Measurements from ENCODE around the gene RPL12. TPM values are rescaled to one million over a fixed set of nuclear protein-coding genes. Genes with fewer than 3 reads are reported as not detected.

Gene RPL12
- total RNA-seq, 4 donors from 2014 or later = 2,005 to 2,223 (median 2,119) TPM

GRCh38 chr9:127418037-127418471 is 33.2 kb downstream of the RPL12 start:
- no peaks in the 10 kb centered on the region for H3K27me3 ChIP-seq
- WGBS, 2 donors = 52 to 55% methylated on average over 10 of the region's 12 CpGs
- no peak for DNase-seq (ENCODE audit: low spot score in 2 of 2)
- no peak overlapping the region for H3K27ac ChIP-seq
- H3K4me3 ChIP-seq = no peak overlapping the region
- TF ChIP-seq EP300 (IDR thresholded peaks at IDR 0.05) (no peak), POLR2A (IDR thresholded peaks at IDR 0.05) (no peak), CTCF (IDR thresholded peaks at IDR 0.05) (no peak)
- peaks cover 0 to 3% (median 0%) of the 10 kb centered on the region in 3 donors for H3K36me3 ChIP-seq
- H3K4me1 ChIP-seq = peaks cover 0 to 35% (median 10%) of the 10 kb centered on the region in 4 donors
- H3K9me3 ChIP-seq = no peaks in the 10 kb centered on the region

- Histone ChIP-seq H3K27ac (no peak overlapping the region), H3K9me3 (no peaks in the 10 kb centered on the region), H3K4me3 (no peak overlapping the region), H3K27me3 (no peaks in the 10 kb centered on the region), H3K4me1 (peaks cover 0 to 28% (median 3%) of the 10 kb centered on the region in 4 donors), H3K36me3 (peaks cover 0 to 3% (median 0%) of the 10 kb centered on the region in 3 donors)
- no peak for TF ChIP-seq CTCF (IDR thresholded peaks at IDR 0.05)
- DNase-seq (ENCODE audit: low spot score in 2 of 2) = no peak
- WGBS, 2 donors = 61 to 69% methylated on average over 15 of the region's 15 CpGs
These were observed 33.8 kb downstream of the RPL12 start for GRCh38 chr9:127417131-127418036.

- Histone ChIP-seq H3K27ac (no peak overlapping the region), H3K4me1 (peaks cover 0 to 15% (median 0%) of the 10 kb centered on the region in 4 donors), H3K27me3 (no peaks in the 10 kb centered on the region), H3K9me3 (no peaks in the 10 kb centered on the region), H3K4me3 (no peak overlapping the region), H3K36me3 (peaks cover 0 to 3% (median 0%) of the 10 kb centered on the region in 3 donors)
- TF ChIP-seq EP300 (IDR thresholded peaks at IDR 0.05) (no peak), CTCF (IDR thresholded peaks at IDR 0.05) (no peak), POLR2A (IDR thresholded peaks at IDR 0.05) (no peak)
- DNase-seq (ENCODE audit: low spot score in 2 of 2) = no peak
- 78 to 90% methylated on average over 1 of the region's 1 CpG for WGBS, 2 donors
These were observed 35.5 kb downstream of the RPL12 start for GRCh38 chr9:127415657-127416056.

- 62 to 77% methylated on average over 4 of the region's 4 CpGs for WGBS, 2 donors
- TF ChIP-seq CTCF (IDR thresholded peaks at IDR 0.05) = no peak
- TF ChIP-seq POLR2A (IDR thresholded peaks at IDR 0.05) = no peak
- no peak for TF ChIP-seq EP300 (IDR thresholded peaks at IDR 0.05)
These were observed 36.1 kb downstream of the RPL12 start for GRCh38 chr9:127415141-127415540.

GRCh38 chr9:127411122-127411521 is 40.1 kb downstream of the RPL12 start:
- no peak for TF ChIP-seq POLR2A (IDR thresholded peaks at IDR 0.05)
- TF ChIP-seq EP300 (IDR thresholded peaks at IDR 0.05) = no peak
- TF ChIP-seq CTCF (IDR thresholded peaks at IDR 0.05) = no peak
- Histone ChIP-seq H3K27ac (peak overlapping the region in 2 of 4 donors; percentile 13 to 26), H3K36me3 (peaks cover 0 to 16% (median 2%) of the 10 kb centered on the region in 3 donors), H3K27me3 (no peaks in the 10 kb centered on the region), H3K9me3 (no peaks in the 10 kb centered on the region), H3K4me1 (no peaks in the 10 kb centered on the region), H3K4me3 (no peak overlapping the region)
- DNase-seq (ENCODE audit: low spot score in 2 of 2) = no peak
- 81 to 86% methylated on average over 4 of the region's 4 CpGs for WGBS, 2 donors

More at GRCh38 chr9:127415141-127415540, 36.1 kb downstream of the RPL12 start:
- Histone ChIP-seq H3K4me1 (peaks cover 0 to 15% (median 0%) of the 10 kb centered on the region in 4 donors), H3K9me3 (no peaks in the 10 kb centered on the region), H3K27me3 (no peaks in the 10 kb centered on the region), H3K27ac (no peak overlapping the region), H3K36me3 (peaks cover 0 to 3% (median 0%) of the 10 kb centered on the region in 3 donors), H3K4me3 (no peak overlapping the region)
- DNase-seq (ENCODE audit: low spot score in 2 of 2) = no peak

All from tibial nerve (tissue), 4 donors.